Endometrial microvascular endothelial cells (primary cell): ENCODE results near the gene MCF2L. TPM values are rescaled to one million over a fixed set of nuclear protein-coding genes. Genes with fewer than 3 reads are reported as not detected.
"Not testable (repeated sequence)": the region's sequence is repeated elsewhere in the genome, so short reads cannot be mapped to it uniquely, and the experiment has no call there.

Experiments
- in situ Hi-C: cut with HindIII; loops from 2 replicates; pipeline ENCODE4 v1.10.0; 2017; ENCODE audit warnings: low sequenced_read_pairs, low pct_unique_long_range_greater_than_20kb; ENCODE audit errors: inconsistent ontology term
- total RNA-seq: library from RNA; depleted of rRNA; stranded (reverse); fragments of >200 nt; gene quantifications from one replicate; pipeline ENCODE4 v1.2.3, GENCODE V29; 2015; ENCODE audit errors: inconsistent ontology term

Gene MCF2L
- total RNA-seq, 1 donor from 2014 or later = 5.3 TPM

GRCh38 chr13:112941765-112942164 is 27.2 kb upstream of the MCF2L start:
- in situ Hi-C loops = not testable (repeated sequence)

DNA sequence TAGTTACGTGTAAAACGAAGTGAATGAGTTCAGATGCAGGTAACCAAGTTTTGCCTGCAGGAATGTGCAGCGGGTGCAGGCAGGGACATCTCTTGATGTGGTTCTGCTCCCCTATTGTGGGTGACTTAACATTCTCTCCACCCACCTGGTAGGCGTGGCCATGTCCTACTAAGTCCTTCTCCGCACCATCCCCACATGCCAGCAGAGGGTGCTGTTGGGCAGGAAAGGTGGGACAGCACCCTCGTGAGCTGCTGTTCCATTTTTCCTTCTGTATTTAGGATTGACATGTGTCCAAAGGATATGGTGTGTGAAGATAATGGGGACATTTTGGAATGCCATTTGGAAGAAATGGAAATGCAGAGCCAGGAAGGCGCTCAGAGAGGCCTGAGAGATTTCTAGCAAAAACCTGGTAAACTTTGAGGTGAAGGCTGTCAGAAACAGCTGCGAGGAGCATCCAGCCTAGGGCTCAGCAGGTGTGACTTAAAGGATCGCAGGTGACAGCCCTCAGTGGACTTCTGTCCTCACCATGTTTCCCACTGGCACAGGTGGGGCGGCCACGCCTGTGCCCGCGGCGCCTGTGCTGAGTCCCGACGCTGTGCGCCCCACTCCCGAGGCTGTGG is 26.2 kb upstream of the MCF2L start:
- in situ Hi-C loops = no loop called here

DNA sequence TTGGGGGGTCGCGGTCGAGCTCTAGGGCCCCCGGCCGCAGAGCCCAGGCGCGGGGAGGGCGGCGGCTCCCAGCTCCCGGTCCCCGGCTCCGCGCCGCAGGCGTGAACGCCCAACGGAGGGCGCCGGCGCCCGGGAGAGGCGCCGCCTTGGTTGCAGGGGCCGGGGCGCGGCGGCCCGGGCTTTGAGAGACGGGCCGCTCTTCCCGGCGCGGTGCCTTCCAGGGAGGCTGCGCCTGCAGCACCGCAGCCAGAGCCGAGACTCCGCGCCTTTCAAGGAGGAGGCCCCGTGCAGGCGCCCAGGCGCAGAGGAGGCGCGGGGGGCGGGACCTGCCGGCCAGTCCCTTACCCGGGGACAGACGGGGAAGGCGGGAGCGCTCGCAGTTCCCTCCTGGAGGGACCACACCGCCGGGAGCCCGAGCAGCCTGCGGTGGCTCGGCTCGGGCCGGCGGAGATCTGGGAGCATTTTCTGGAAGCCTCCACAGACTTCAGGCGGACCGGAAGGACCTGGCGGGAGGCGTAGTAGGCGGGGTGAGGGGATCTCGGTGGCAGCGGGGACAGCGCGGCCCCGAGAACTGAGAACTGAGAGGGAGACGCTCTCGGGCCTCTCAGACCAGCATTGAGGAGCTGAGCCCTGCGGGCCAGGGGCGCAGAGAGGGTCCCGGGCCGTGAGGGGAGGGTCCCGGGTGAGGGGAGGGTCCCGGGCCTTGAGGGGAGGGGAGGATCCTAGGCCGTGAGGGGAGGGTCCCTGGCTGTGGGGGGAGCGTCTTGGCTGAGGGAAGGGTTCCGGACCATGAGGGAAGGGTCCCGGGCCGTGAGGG is 25.5 kb upstream of the MCF2L start:
- in situ Hi-C loops = no loop called here

- in situ Hi-C loops = no loop called here
Observed at GRCh38 chr13:112947796-112948195, 21.2 kb upstream of the MCF2L start.

DNA sequence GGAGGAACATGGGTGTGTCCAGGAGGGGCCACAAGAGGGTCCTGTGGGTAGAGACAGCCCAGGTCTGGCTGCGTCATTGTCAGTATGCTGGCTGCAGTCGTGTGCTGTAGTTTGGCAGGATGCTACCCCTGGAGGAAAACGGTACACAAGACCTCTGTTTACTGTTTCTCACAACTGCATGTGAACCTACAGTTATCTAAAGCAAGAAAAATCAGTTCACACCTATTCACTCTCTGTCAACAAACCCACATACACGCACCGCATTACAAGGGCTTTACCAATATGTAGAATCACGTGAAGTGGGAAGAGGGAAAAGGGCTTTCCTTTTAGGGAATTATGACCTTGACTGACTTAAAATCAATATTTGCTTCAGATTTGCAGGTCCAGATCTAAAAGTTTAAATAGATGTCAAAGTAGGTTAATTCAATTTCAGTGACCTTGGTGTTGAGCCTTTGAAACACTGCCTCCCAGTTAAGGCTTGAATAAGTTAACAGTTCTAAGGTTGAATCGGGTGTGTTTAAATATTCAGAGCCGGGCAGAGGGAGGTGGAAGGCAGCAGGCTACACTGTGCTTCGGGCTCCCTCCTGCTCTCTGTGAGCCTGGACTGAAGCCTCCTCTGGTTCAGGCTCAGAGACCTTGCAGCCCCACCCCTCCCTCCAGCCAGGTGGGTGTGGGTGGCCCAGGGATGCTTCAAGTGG is 17.2 kb upstream of the MCF2L start:
- in situ Hi-C loops = no loop called here

GRCh38 chr13:112952759-112953551 is 16.1 kb upstream of the MCF2L start:
- in situ Hi-C loops = no loop called here

- in situ Hi-C loops = no loop called here
Observed at GRCh38 chr13:112953591-112954487, 15.2 kb upstream of the MCF2L start.

DNA sequence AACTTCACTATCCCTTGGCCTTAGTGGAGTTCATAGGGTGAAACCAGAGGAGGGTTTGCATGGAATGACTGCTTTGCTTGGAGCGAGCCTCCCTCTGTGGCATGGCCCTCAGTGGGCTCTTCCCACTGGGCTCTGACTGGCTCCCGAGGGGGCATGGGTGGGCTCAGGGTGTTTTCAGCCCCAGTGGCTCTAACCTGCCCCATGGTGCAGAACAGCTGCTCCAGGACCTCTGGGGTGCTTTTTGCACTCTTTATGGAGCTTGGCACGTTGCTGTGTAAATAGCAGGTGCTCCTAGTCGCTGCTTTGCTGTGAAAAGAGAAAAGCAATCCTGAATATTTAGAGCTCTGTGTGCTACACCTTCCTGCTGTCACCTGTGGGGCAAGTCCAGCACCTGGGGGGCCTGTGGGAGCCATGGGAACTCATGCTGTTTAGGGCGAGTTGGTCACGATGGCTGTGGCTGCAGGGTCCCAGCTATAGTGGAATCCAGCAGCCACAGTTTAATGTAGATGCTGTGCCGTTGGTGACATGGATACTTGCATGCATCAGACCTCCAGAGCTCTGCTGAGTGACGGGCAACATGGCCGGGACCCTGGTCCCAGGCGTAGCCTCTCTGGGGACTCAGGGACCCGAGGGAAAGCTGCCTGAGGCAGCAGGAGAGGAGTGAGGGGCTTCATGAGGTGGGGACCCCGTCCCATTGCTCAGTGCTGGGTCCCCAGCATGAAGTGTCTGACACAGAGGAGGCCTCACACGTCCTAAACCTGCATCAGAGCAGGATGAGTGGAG is 14.3 kb upstream of the MCF2L start:
- in situ Hi-C loops = no loop called here

GRCh38 chr13:112955271-112955937 is 13.6 kb upstream of the MCF2L start:
- in situ Hi-C loops = no loop called here

GRCh38 chr13:112955956-112956355 is 13.1 kb upstream of the MCF2L start:
- in situ Hi-C loops = no loop called here

GRCh38 chr13:112956571-112957294 is 12.3 kb upstream of the MCF2L start:
- in situ Hi-C loops = no loop called here

- in situ Hi-C loops = no loop called here
Observed at GRCh38 chr13:112957295-112957677, 11.7 kb upstream of the MCF2L start.

GRCh38 chr13:112958127-112958989 is 10.7 kb upstream of the MCF2L start:
- in situ Hi-C loops = no loop called here

GRCh38 chr13:112959206-112959605 is 9.8 kb upstream of the MCF2L start:
- in situ Hi-C loops = no loop called here

- in situ Hi-C loops = no loop called here
Observed at GRCh38 chr13:112959701-112960542, 9.1 kb upstream of the MCF2L start.
